HepG2 (cell line): ENCODE data around the gene NUTF2. TPM values are rescaled to one million over a fixed set of nuclear protein-coding genes. Genes with fewer than 3 reads are reported as not detected.
A peak's percentile ranks its signal among the peaks of the same experiment; 100 is the strongest.

ENCODE experiments used
- ATF3 ChIP-seq: sonication (generic); formaldehyde crosslinking; IDR thresholded peaks from 2 replicates; pipeline ENCODE4 v1.4.0; 2020; ENCODE audit warnings: missing genetic modification reagents
- CSRNP2 ChIP-seq: sonication (generic); formaldehyde crosslinking; conservative IDR thresholded peaks from 2 replicates; pipeline ENCODE4 v1.8.0; 2022; ENCODE audit warnings: low read depth, missing genetic modification reagents
- DPF2 ChIP-seq: sonication (generic); formaldehyde crosslinking; IDR thresholded peaks from 2 replicates; pipeline ENCODE4 v1.4.0; 2020; ENCODE audit warnings: mild to moderate bottlenecking, low read depth, missing genetic modification reagents, borderline replicate concordance
- EEA1 ChIP-seq: sonication (generic); formaldehyde crosslinking; IDR thresholded peaks from 2 replicates; pipeline ENCODE4 v1.5.1; 2020; ENCODE audit warnings: mild to moderate bottlenecking, missing genetic modification reagents, borderline replicate concordance
- GATAD1 ChIP-seq: IDR thresholded peaks from 2 replicates; pipeline ENCODE4 v1.6.1; 2016; ENCODE audit warnings: missing genetic modification reagents, missing compliant biosample characterization
- HDAC1 ChIP-seq: sonication (generic); formaldehyde crosslinking; IDR thresholded peaks from 2 replicates; pipeline ENCODE4 v1.5.1; 2020; ENCODE audit warnings: mild to moderate bottlenecking, missing genetic modification reagents
- HNF1B ChIP-seq: sonication (generic); formaldehyde crosslinking; IDR thresholded peaks from 2 replicates; pipeline ENCODE4 v1.5.1; 2020; ENCODE audit warnings: mild to moderate bottlenecking, moderate library complexity, missing genetic modification reagents
- ISX ChIP-seq: sonication (generic); formaldehyde crosslinking; conservative IDR thresholded peaks from 2 replicates; pipeline ENCODE4 v1.5.0; 2020; ENCODE audit warnings: missing genetic modification reagents
- JARID2 ChIP-seq: sonication (generic); formaldehyde crosslinking; IDR thresholded peaks from 2 replicates; pipeline ENCODE4 v1.8.1; 2023; ENCODE audit warnings: missing genetic modification reagents, inconsistent platforms; ENCODE audit not compliant: insufficient replicate concordance
- NFYB ChIP-seq: sonication (generic); formaldehyde crosslinking; IDR thresholded peaks from 2 replicates; pipeline ENCODE4 v1.4.0; 2020; ENCODE audit warnings: missing genetic modification reagents
- NKX3-1 ChIP-seq: sonication (generic); formaldehyde crosslinking; IDR thresholded peaks from 2 replicates; pipeline ENCODE4 v1.5.0; 2020; ENCODE audit warnings: missing genetic modification reagents
- SMAD3 ChIP-seq: sonication (generic); formaldehyde crosslinking; IDR thresholded peaks from 2 replicates; pipeline ENCODE4 v1.4.0; 2020; ENCODE audit warnings: missing genetic modification reagents
- SMARCE1 ChIP-seq: fragments of 450-650 bp; IDR thresholded peaks from 2 replicates; pipeline ENCODE4 v1.6.1; 2017; ENCODE audit warnings: borderline replicate concordance
- TAF1 ChIP-seq: sonication (generic); formaldehyde crosslinking; IDR thresholded peaks from 2 replicates; pipeline ENCODE4 v1.4.0; 2020; ENCODE audit warnings: missing genetic modification reagents
- TCF12 ChIP-seq, 2 experiments: fragments of 450-650 bp in 1 of 2; sonication (generic) in 1 of 2; formaldehyde crosslinking in 1 of 2; IDR thresholded peaks; 2 replicates each; pipeline versions ENCODE4 v1.6.1 to v1.8.0; 2017 to 2022; ENCODE audit warnings: antibody characterized with exemption in 1 of 2, mild to moderate bottlenecking in 1 of 2, missing genetic modification reagents in 1 of 2, moderate library complexity in 1 of 2
- ZBTB8A ChIP-seq: sonication (generic); formaldehyde crosslinking; IDR thresholded peaks from 2 replicates; pipeline ENCODE4 v1.4.0; 2020; ENCODE audit warnings: mild to moderate bottlenecking, low read depth, missing genetic modification reagents, borderline replicate concordance
- ZNF431 ChIP-seq: sonication (generic); formaldehyde crosslinking; IDR thresholded peaks from 2 replicates; pipeline ENCODE4 v1.9.0; 2022; ENCODE audit warnings: missing genetic modification reagents, low read depth, mild to moderate bottlenecking, borderline replicate concordance
- ZNF557 ChIP-seq: sonication (generic); formaldehyde crosslinking; IDR thresholded peaks from 2 replicates; pipeline ENCODE4 v1.4.0; 2020; ENCODE audit warnings: missing genetic modification reagents
- ZNF672 ChIP-seq: sonication (generic); formaldehyde crosslinking; IDR thresholded peaks from 2 replicates; pipeline ENCODE4 v1.8.1; 2022; ENCODE audit warnings: missing genetic modification reagents
- ZNF678 ChIP-seq: sonication (generic); formaldehyde crosslinking; IDR thresholded peaks from 2 replicates; pipeline ENCODE4 v1.4.0; 2020; ENCODE audit warnings: mild to moderate bottlenecking, missing genetic modification reagents
- ZNF776 ChIP-seq: sonication (generic); formaldehyde crosslinking; IDR thresholded peaks from 2 replicates; pipeline ENCODE4 v1.4.0; 2020; ENCODE audit warnings: mild to moderate bottlenecking, missing genetic modification reagents
- ZNF792 ChIP-seq: IDR thresholded peaks from 2 replicates; pipeline ENCODE4 v1.6.1; 2016
- ZNF883 ChIP-seq: sonication (generic); formaldehyde crosslinking; IDR thresholded peaks from 2 replicates; pipeline ENCODE4 v1.5.1; 2020; ENCODE audit warnings: mild to moderate bottlenecking, missing genetic modification reagents; ENCODE audit errors: not compliant biosample characterization
- polyA plus RNA-seq, 8 experiments: library from polyadenylated mRNA; depleted of rRNA in 3 of 8; stranded (reverse) in 7 of 8; unstranded in 1 of 8; fragments of >200 nt; fragmentation: Illumina TruSeq in 4 of 8; extraction: Trizol in 4 of 8; gene quantifications; 2 replicates each; pipeline versions ENCODE4 v1.2.1 to v1.2.3, GENCODE V29; 2011 to 2016; ENCODE audit warnings: low read depth in 4 of 8, missing spikeins in 1 of 8, mixed read lengths in 1 of 8; ENCODE audit not compliant: insufficient read depth in 1 of 8
- total RNA-seq, 5 experiments: library from RNA; depleted of rRNA; stranded (reverse); fragments of >200 nt; fragmentation: Illumina TruSeq; extraction: Trizol; gene quantifications; 2 replicates each; pipeline ENCODE4 v1.2.3, GENCODE V29; 2016; ENCODE audit warnings: low read depth in 1 of 5
- TF ChIP-seq, protein P1 (sequence below): IDR thresholded peaks from 2 replicates; pipeline ENCODE4 v1.6.1; 2016; ENCODE audit warnings: missing genetic modification reagents, missing compliant biosample characterization
- TF ChIP-seq, protein P2 (sequence below): IDR thresholded peaks from 2 replicates; pipeline ENCODE4 v1.6.1; 2018; ENCODE audit warnings: missing genetic modification reagents, mild to moderate bottlenecking, missing compliant biosample characterization

The NUTF2 gene
- total and polyA plus RNA-seq, 2 of the 13 experiments (the other 11 are each of a cell fraction or from before 2014, with no cell fraction given): 168 to 214 TPM

DNA sequence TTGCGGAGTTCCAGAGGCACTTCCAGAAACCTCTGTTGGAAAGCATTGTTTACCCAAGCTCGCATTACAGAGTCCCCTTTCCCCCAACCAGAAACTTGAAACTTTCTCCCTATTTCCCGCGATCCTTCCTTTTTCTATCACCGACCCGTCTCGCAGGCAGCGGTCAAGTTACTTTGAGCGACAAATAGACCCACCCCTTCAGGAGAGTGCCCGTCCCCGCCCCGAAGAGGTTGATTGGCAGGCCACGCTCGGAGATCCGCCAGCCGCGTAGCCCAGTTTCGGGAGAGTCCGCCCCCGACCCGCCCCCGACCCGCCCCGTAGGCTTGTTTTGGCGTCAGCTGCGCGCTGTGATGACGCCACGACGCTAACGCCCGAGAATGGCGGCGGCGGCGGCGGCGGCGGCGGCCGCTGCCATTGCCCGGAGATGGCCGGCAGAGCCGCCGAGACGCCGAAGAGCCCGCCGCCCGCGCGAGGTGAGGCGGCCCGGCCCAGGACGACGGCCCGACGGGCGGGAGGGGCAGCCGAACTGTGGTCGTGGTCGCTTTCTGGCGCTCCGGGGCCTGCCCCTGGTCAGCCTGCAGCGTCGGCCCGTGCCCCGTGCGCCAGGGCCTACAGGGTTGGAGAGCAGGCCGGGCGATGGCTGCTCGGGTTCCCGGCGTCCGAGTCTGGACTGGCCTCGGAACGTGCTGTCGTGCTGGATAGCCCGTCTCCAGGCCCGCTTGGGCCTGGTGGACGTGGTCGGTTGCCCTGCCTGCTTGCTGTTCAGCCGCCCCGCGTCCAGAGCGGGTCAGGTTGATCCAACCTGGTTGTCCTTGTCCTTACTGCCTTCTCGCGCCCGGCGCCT lies 46.4 kb downstream of the NUTF2 start, which contains the start of gene PSKH1 (continued):
- TF ChIP-seq CSRNP2 (CRISPR knock-in tag) (no peak), SMAD3 (CRISPR knock-in tag) (0 out of 2 replicates have a peak, but pooled peaks have one; percentile 39), JARID2 (CRISPR knock-in tag) (peak; percentile 81), ZNF431 (no peak), NKX3-1 (CRISPR knock-in tag) (0 out of 2 replicates have a peak, but pooled peaks have one; percentile 77), ZBTB8A (CRISPR knock-in tag) (no peak), ZNF792 (CRISPR knock-in tag) (0 out of 2 replicates have a peak, but pooled peaks have one; percentile 18), ISX (peak; percentile 89; the same call in 1 of the 2 replicates), GATAD1 (CRISPR knock-in tag) (peak; percentile 88), ZNF883 (CRISPR knock-in tag) (peak; percentile 57), EEA1 (CRISPR knock-in tag) (peak; percentile 84; the same call in 1 of the 2 replicates), DPF2 (CRISPR knock-in tag) (no peak), TAF1 (peak; percentile 58; the same call in 1 of the 2 replicates), ZNF557 (0 out of 2 replicates have a peak, but pooled peaks have one; percentile 69), SMARCE1 (no peak), HDAC1 (CRISPR knock-in tag) (peak; percentile 67), ZNF776 (CRISPR knock-in tag) (peak; percentile 93; the same call in 1 of the 2 replicates), TCF12 (IDR thresholded peaks at IDR 0.05) (no peak), TCF12 (CRISPR knock-in tag; IDR thresholded peaks at IDR 0.05) (peak; percentile 68; the same call in 1 of the 2 replicates), HNF1B (CRISPR knock-in tag) (no peak), ZNF678 (CRISPR knock-in tag) (peak; percentile 89; the same call in 1 of the 2 replicates), ZNF672 (CRISPR knock-in tag) (no peak), NFYB (CRISPR knock-in tag) (peak; percentile 83), ATF3 (CRISPR knock-in tag) (0 out of 2 replicates have a peak, but pooled peaks have one; percentile 54)
- TF ChIP-seq, protein P1, sequence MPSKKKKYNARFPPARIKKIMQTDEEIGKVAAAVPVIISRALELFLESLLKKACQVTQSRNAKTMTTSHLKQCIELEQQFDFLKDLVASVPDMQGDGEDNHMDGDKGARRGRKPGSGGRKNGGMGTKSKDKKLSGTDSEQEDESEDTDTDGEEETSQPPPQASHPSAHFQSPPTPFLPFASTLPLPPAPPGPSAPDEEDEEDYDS (CRISPR knock-in tag): peak; percentile 89
- TF ChIP-seq, protein P2, sequence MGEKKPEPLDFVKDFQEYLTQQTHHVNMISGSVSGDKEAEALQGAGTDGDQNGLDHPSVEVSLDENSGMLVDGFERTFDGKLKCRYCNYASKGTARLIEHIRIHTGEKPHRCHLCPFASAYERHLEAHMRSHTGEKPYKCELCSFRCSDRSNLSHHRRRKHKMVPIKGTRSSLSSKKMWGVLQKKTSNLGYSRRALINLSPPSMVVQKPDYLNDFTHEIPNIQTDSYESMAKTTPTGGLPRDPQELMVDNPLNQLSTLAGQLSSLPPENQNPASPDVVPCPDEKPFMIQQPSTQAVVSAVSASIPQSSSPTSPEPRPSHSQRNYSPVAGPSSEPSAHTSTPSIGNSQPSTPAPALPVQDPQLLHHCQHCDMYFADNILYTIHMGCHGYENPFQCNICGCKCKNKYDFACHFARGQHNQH (CRISPR knock-in tag): no peak; the same call in none of the 2 replicates
